Activated T-helper 1 cell treated with Interleukin-2 at 50 U/mL for 16 hours (primary cell): ENCODE results near the gene SLC38A10.
A peak's percentile ranks its signal among the peaks of the same experiment; 100 is the strongest.

Experiments used
- DNase-seq: peaks from one replicate; pipeline ENCODE4 v3.0.0-alpha.2; 2020; ENCODE audit warnings: low read depth

The SLC38A10 gene

DNA sequence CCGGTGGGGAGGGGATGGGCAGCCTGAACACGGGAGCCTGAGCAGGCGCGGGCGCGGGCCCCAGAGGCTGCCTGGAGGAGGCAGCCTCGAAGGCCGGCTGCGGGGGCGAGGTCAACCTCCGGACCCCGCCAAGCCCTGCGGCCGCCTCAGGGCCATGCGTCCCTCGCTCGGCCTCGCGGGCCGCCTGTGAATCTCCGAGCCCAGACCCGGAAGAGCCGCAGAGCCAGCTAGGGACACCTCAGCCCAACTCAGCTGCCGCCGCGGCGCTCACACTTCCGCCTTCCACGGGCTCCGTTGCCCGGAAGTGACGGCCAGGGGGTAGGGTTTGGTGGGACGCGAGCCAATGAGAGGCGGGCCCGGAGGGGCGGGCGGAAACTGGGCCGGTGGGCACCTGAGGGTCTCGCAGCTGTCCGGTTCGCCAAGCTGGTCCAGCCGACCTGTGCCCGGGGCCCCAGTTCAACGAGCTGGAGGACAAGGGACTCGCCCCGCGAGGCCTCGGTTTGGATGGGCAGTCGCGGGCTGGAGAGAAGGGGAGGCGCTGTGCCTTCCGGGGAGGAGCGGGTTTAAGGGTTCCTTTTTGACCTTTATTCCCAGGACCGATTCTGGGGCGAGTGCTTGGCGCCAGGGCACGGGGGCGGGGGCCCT is at the start of gene SLC38A10:
Gene SLC38A10 (minus strand): TSS at position 277 of the 645 bp plus-strand sequence. CDS start 386 bp downstream, outside the sequence.
- DNase-seq, result peak; percentile 88

DNA sequence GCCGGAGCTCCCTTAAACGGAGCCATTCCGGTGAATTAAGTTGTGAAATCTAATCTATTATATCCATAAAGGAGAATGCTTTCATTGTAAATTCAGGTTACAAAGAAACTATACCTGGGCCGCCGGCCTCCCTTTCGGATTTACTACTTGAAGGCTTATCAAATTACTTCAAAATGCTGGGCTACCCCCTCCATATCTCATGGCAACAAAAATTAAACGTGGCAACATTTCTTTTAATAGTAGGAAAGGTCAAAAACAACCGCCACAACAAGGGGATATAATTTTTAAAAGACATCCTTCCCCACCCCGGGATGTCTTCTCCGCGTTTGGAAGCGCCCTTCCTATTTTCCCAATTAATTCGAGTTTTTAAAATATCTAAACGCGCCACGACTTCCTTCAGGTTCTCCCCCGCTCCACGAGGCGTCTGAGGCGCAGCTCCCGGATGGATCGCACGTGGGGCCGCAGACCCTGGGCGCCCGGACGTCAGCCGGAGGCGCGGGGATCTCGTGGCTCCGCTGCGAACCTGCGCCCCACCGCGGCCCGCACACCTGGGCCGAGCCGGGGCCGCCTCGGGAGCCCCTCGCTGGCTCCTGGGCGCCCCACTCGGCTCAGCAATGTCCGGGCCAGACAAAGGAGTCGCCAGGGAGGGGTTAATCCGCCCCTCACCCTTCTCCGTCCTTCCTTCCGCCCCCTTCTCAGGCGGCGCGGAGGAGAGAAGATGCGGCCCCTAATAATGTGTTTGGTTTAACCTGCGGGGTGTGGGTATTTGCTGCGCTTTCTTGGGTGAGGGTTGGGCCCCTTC is 47.4 kb upstream of the SLC38A10 start:
- DNase-seq, result no peak

DNA sequence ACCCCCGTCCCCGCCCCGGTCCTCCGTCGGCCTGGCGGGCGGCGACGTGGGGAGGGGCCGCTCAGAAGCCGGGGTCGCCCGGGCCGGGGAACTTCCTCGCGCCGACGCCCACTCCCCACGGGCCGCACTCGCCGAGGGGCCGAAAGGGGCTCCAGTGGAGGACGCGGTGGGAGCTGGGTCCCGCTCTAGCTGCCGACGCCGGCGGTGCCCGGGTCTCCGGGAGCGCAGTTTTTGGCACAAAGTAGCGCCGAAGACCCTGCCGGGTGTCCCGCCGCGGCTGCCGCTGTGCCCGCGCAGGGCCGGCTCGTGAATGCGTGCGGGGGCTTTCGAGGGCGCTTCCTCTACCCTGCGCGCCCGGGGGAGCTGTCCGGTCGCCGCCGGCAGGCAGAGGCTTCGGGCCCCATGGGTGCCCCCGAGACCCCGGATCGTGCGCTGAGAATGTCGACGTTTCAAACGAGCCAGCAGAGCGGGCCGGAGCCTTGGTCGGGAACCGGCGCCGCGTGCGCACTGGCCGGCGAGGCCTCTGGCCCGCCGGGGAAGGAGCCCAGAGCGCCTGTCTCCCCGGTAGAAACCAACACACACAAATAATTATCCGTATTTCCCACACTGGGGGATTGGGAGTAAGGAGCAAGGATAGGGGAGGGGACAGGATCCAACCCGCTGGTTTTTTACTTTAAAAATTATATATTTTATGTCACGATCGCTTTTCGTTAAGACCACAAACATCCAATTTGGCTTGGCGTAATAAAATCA is 46.6 kb upstream of the SLC38A10 start:
- no peak for DNase-seq

DNA sequence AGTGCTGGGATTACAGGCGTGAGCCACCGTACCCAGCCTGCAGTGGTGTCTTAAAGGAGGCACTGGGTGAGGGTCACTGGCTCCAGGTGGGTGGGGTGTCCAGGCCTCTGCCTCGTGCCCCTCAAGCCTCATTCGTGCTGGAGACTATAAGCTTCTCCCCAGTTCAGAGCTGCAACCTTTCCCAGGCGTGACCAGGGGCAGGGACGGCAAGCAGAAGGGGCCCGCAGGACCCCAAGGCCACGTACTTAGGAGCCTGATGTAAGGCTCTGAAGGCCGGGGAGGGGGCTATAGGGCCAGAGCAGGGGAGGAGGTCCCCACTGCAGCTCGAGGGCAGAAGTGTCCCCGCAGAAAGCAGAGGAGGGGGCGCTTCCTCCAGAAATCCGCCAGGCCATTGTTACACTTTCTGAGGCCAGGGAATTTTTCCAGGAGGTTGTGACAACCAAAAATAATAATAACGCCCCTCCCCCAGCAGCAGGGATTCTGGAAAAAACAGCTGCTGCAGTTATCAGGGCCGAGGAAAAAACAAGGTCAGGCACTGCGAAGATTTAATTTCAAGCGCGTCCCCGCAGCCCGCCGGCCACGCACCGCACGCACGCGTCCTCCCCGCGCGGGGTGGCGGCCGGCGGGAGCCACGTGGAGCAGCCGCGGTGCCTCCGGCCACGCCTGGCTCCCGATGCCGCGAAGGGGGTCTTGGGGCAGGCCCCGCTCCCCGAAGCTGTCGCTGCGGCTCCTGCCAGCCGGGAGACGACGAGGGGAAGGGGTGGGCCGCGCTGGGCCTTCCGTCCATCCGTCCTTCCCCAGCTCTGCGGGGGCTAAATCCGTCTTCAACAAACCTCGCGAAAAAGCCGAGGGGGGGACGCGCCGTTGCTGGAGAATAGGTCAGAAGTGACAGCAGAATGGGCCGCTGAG is 45.8 kb upstream of the SLC38A10 start:
- DNase-seq, result no peak

DNA sequence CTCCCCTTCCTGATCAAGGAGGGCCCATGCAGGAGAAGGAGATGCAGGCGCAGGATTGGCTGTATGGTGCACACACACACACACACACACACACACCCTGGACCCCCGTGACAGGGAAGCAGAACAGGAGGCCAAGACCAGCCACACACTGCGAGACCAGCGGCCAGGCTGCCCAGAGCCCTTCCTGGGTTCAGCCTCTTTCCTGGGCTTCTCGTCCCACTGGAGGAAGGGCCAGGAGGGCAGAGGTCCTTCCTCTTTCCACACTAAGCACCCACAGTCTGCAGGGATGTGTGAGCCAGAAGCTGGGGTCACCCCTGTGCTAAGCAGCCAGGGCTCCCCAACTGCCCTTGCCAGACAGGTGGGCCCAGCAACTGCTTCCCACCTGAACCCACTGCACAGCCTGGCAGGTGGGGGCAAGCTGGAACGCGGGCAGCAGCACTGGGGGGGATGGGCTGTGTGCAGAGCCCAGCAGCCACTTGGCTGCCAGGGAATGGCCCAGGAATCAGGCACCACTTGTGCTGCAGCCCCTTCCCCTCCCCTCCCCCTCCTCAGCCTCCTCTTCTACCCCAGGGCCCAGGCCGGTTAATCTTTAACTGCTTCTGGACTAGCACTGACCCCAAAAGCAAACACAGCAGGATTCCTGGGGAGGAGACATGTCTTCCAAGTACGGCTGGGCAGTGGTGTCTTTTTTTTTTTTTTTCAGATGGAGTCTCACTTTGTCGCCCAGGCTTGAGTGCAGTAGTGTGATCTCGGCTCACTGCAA is 44.6 kb upstream of the SLC38A10 start:
- no peak for DNase-seq

DNA sequence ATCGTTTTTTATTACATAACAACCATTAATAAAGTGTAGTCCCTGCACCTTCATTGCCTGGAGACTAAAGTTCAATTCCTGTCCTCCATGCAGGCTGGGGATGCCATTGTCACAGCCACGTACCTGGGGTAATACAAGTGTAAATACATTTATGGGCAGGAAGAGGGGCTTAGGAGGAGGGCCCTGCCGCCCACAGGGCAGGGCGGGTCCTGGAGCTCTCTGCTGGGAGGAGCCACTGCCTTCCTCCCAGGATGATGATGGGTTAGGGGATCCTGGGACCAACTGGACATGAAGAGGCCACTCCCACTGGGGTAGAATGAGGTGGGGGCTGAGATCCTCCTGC is 44.1 kb upstream of the SLC38A10 start:
- no peak for DNase-seq

DNA sequence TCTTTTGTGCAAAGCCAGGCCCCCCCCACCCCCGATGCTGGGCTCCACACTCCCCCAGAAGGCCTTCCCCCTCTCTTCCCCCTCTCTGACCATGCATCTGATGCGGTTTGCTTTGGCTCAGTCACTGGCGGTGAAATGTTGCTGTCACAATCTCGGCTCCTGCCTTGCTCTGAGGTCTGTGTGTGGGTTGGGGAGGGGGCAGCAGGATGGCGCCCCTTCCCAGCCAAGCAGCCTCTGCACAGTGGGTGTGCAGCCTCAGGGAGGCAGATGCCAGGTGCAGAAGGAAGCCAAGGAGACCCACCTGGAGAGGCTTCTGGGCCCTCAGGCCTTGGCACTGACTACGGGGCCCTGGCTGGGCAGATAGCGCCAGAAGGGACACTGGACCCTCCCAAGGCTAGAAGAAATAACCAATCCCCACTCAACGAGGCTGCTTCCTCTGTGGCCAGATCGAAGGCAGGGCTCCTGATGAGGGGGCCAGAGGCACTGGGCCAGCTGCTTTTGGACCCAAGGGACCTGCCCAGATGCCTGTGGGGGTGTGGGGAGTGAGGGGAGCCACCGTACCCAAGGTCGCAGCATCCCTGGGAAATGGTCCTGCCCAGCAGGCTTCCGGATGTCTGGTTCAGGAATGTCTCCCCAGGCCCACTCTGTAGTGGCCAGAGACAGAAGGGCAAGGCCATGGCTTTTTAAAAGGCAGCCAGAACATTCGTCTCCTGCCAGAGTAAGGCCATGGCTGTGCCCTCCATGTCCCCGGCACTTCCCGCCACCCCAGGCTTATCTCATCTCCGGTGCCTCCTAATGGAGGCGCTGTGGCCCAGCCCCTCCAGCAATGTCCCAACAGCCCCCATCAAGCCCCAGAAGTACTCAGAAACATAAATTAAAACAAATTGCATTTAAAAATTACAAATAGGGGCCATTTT is 43.4 kb upstream of the SLC38A10 start:
- no peak for DNase-seq

DNA sequence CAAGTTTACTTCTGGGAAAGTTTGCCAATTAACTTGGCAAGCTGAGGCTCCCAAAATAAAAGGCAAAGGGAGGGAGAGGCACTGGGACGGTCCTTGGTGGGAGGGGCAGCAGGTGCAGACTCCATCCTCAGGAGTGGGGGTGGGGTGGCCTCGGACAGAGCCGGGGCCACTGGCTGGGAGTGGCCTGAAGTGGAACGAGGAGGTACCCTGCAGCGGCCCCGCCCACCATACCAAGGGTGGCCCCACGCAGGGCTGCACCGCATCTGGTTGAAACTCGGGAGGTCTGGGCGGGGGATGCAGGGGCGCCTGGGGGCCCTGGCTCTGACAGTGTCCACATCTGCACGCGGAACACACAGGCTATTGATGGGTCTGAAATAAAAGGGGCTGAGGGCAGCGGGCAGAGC is 42.4 kb upstream of the SLC38A10 start:
- DNase-seq, result no peak

DNA sequence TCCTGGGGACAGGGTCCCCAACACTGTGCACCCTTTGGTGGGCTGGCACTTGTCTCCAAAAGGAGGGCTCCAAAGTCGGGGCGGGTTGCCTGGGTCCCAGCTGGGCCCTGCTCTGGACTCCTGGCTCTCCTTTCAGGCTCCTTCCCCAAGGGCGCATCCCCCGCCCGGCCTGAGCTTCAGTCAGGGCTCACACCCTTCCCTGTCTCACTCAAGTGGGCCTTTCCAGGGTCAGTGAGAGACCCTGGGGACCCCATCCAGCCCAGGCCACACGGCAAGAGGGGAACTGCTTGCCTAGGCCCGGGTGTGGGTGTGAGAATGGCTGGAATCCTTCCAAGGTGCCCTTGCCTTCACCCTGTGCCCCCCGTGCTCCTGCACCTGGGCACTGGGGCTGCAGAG is 41.8 kb upstream of the SLC38A10 start:
- DNase-seq, result no peak

DNA sequence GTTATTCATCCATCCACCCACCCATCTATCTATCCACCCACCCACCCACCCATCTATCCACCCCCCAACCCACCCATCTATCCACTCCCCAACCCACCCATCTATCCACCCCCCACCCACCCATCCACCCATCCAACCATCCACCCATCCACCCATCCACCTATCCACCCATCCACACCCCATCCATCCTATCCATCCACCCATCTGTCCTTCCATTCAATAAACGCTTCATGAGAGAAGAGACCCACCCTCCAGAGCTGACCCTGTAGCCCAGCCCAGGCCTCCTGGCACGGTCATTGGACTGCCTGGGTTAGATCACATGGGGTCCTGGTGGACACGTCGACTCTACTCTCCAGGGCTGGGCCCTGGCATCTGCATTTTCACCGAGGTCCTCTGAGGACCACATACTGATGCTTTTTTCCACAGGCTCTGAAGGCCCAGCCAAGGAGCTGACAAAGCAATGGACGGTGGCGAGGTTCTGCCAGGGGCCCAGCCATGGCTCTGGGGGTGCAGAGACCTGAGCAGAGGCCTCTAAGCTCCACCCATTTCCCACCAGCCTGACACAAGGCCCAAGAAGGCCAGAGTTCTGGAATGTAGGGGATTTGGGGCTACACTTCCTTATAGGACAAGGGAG is 41.3 kb upstream of the SLC38A10 start:
- no peak for DNase-seq

DNA sequence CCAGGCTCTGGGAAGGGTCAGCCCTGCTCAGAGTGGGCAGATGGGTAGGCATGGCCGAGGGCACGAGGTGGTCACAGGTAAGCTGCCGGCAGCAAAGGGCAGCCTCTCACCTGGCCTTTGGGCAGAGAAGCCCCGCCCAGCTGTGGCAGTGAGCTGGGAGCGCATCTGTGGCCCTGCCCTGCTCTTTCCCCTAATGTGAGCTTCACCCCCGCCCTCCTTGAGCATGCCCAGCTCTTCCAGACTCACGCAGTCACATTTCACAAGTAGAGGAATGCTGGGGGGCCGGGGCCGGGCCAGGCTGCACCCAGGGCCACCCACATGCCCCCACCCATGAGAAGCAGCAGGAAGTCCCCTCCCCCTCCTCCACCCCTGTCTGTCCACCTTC is 40.7 kb upstream of the SLC38A10 start:
- no peak for DNase-seq

DNA sequence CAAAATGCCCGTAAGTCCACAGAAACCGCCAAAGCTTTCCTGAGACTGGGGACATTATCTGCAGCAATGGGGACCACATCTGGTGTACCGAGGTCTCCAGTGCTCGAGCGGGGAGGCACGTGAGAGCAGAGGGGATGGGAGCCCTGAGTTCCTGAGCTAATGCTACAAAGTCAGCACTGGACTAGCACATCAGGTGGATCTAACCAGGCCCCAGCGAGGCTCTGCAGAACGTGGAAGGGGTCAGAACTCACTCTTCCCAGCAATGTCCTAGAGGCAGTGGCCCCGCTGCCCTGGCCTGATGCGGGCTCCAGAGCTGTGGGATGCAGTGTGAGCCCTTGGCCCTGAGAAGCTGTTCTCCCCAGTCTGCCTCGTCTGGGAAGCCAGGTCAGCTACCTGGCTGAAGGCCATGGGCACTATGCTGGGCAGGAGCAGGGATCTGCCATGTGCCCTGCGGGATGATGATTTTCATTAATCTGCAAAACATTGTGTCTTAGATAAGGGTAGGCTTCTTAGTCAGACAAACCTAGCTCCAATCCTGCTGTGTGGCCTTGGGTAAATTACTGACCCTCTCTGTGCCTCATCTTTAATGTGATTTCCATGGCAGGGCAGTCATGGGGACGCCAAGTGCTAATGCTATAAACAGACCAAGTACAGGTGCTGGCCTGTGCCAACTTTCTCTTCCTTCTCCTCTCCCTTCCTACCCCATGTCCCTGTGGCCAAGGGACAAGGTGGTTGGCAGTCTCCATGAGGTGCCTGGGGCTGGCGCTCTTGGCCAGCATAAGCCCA is 40.1 kb upstream of the SLC38A10 start:
- no peak for DNase-seq

DNA sequence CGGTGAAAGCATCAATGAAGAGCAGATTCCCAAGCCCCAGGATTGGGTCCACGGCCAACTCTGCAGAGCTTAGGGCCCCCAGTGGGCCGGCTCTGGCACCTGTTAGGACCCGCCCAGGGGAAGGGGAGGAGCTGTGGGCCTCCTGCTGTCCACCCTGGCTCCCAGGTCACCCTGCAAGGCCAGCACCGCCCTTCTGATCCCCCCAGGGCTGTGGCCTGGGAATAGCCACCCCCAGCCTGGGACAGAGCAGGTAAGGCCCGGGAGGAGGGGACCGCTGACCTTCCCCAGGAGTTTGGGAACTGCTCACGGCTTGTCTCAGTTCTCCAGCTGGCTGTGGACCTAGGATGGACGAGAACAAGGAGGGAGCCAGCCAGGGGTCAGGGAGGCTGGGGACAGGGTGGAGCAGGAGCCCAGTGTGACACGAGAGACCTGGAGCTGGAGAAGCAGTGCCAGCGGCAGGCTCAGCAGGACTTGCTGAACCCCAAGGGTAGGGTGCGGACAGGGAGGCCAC is 39.3 kb upstream of the SLC38A10 start:
- DNase-seq, result no peak

DNA sequence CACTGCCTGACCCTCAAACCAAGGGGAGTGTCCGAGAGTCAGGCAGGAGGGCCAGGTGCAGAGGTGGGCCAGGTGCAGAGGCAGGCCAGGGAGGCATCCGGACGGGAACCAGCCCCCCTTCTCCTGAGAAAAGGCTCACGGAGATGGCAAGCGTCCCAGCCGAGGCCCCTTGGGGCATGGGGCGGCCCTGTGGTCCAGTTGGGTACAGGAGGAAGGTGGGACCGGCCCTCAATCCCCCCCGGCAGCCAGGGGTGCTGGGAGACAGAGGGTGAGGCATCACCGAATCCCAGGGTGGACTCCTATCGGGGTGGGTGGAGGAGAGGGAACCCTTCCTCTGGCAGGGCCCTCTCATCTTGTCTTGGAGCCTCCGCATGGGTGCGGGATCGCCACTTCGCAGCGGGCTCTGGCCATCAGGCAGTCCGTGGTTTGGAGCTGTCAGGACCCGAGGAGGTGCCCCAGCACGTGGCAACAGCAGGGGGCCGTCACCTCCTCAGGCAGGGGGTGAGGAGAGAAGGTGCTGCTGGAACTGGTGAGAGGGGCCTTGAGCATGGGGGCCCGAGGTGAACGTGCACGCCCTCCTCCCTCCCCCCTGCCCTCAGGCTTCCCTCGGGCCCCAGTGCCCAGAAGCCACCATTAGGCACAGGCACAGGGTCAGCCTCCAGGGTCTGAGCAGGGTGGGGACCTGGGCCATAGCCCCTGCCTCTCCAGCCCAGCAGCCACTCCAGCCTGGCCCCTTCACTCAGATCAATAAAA is 38.7 kb upstream of the SLC38A10 start:
- DNase-seq, result no peak

DNA sequence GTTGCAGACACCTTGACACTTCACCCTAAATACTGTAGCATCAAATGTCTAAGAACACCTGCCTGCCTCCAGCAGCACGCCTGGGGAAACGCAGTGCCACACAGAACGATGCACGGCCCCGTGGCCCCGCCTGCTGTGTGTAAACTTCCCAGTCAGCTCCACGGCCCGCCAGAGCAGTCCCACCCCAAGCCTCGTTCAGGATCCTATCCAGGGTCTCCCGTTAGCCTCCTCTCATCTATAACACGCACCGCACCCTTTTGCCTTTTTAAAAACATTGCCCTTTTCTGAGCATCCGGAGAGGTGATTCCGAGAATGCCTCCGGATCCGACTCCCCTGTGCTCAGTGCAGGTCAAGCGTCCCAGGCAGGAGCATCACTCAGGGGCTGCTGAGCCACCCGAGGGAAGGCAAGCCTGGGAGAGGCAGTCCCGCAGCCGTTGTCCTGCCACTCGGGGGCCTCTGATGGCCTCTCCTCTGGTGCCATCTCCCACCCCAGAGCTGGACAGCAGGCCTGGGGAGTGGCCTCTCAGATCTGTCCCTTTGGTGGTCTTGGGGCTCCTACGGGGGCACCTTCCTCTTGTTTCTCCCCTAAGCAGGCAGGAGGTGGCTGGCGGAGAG is 37.9 kb upstream of the SLC38A10 start:
- DNase-seq, result no peak

DNA sequence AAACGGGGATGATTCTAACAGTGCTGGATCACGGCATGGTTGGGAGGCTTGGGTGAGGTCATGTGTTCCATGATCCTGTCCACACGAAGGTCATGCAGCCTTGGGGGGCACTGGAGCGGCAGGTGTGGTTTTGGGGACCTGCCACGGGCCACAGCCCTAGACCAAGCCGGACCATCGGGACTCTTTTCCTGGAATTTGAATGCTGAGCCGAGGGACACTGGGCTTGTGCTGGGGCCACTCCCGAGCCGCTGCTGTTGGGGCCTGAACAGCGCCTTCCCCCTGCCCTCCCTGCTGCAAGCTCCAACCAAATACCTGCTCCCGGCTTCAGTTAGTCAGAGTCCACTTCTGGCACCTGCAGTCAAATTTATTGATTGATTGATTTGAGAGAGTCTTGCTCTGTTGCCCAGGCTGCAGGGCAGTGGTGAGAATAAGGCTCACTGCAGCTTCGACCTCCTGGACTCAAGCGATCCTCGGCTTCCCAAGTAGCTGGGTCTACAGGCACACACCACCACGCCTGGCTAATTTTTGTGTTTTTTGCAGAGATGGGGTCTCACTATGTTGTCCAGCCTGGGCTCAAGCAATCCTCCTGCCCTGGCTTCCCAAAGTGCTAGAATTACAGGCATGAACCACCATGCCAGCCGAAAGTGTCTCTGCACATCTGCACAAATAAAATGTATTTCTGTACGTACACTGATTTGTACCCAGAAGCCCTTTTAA is 37.2 kb upstream of the SLC38A10 start:
- DNase-seq, result no peak

DNA sequence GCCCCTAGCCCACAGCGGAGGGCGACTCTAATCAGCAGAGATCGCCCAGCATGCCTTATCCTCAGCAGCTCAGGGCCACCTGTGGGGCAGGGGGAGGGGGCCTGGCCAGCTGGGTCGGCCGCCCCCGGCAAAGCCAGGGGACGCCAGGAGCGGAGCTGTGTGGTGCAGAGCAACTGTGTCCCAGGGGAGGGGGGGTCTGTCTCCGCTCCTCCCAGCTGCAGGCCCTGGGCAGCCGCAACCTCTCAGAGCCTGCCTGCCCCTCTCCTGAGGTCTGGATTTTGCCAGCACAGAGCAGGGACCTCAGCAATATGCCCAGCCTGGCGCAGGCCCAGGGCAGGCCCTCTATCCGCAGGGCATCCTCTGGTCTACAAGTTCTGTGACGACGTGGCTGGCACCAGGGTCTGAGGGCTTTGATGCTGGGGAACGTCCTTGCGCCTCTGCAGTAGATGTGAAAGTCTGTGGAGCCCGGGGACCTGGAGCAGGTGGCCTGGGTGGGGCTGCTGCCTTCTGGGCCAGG is 36.5 kb upstream of the SLC38A10 start:
- DNase-seq, result no peak
